GM10266 (cell line): ENCODE results near the gene SNRPA1.

ENCODE experiments used
- DNase-seq: peaks from one replicate; pipeline ENCODE4 v3.0.0; 2012; ENCODE audit errors: extremely low spot score
- TF ChIP-seq, protein P1 (sequence below): IDR thresholded peaks from 2 replicates; pipeline ENCODE4 v1.5.1; 2012; ENCODE audit warnings: mild to moderate bottlenecking, low read depth; ENCODE audit not compliant: control insufficient read depth, insufficient read depth; ENCODE audit errors: missing control alignments

Gene SNRPA1

DNA sequence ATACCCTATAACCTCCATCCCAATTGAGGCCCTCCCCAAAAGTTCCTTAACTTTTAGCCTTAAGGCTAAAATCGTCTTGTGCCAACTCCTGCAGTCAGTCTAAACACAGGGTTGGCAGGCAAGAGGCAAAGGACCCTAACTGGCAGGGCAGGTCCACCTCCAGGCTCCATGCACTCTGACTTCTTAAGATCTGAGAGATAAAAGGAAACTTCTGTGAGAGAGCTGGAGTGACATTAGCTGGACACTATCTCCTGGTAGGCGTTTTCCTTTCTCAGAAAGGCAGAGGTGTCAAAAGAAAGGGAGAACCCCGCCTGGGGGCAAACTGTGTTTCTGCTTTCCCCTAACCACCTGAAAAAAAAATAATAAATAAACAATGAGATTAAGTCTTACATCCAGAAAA lies 46.8 kb downstream of the SNRPA1 start:
- TF ChIP-seq, protein P1, sequence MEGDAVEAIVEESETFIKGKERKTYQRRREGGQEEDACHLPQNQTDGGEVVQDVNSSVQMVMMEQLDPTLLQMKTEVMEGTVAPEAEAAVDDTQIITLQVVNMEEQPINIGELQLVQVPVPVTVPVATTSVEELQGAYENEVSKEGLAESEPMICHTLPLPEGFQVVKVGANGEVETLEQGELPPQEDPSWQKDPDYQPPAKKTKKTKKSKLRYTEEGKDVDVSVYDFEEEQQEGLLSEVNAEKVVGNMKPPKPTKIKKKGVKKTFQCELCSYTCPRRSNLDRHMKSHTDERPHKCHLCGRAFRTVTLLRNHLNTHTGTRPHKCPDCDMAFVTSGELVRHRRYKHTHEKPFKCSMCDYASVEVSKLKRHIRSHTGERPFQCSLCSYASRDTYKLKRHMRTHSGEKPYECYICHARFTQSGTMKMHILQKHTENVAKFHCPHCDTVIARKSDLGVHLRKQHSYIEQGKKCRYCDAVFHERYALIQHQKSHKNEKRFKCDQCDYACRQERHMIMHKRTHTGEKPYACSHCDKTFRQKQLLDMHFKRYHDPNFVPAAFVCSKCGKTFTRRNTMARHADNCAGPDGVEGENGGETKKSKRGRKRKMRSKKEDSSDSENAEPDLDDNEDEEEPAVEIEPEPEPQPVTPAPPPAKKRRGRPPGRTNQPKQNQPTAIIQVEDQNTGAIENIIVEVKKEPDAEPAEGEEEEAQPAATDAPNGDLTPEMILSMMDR, result no peak

DNA sequence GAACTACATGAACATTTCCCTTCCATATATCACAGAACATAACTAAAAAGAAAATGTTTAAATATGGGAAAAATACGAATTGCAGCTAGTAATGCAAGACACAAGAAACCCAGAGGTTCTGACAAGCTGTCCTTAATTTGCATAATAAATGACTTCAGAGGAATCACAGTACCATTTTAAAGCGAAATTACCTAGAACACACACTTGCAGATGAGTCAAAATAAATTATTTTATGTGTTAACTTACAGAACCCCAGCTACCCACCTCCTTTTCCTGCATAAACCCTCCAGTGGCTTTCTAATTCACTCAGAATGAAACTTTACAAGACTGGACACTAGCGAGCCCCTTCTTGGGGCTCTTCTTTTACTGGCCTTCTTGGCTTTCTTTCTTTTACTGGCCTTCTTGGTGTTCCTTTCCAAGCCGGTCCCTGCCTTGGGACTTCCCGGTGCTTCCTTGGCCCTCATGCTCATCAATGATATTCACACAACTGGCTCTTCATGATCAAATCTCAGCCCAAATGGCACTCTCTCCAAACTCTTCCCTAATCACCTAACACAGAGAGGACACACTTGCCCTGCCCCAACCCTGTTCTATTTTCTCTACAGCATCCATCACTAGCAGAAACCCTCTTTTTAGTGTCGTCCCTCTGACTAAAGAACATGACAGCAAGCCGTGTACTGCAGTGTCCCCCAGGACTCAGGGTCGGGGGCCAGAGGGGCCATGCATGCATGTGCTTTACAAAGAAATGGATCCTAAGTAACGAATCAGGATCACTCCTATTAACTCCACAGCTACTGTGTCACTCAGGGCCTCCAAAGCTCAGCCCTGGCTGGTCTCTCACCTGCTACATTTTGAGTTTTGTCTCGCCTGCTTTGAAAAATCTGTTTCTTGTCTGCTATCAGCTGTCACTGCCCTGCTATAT lies 48.0 kb downstream of the SNRPA1 start:
- DNase-seq, result no peak
- TF ChIP-seq, protein P1, result no peak

More for the DNA sequence above, 46.8 kb downstream of the SNRPA1 start:
- DNase-seq, result no peak

DNA sequence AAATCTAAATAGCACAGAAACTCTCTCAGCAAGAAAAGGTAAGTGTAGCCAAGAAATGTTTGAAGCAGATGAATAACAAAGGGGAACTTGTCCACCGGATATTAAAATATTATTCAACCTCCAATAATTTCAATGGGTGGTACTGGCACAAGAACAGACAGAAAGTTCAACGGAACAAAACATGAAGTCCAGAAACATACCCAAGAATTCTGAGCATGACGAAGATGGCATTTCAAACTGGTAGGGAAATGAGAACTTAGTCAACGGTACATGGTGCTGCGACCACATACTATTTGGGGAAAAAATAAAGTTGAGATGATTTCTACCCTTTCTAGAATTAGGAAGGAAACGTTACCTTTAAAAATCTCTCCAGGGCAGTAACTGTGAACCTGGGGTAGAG lies 48.7 kb downstream of the SNRPA1 start:
- TF ChIP-seq, protein P1, result no peak
- no peak for DNase-seq

DNA sequence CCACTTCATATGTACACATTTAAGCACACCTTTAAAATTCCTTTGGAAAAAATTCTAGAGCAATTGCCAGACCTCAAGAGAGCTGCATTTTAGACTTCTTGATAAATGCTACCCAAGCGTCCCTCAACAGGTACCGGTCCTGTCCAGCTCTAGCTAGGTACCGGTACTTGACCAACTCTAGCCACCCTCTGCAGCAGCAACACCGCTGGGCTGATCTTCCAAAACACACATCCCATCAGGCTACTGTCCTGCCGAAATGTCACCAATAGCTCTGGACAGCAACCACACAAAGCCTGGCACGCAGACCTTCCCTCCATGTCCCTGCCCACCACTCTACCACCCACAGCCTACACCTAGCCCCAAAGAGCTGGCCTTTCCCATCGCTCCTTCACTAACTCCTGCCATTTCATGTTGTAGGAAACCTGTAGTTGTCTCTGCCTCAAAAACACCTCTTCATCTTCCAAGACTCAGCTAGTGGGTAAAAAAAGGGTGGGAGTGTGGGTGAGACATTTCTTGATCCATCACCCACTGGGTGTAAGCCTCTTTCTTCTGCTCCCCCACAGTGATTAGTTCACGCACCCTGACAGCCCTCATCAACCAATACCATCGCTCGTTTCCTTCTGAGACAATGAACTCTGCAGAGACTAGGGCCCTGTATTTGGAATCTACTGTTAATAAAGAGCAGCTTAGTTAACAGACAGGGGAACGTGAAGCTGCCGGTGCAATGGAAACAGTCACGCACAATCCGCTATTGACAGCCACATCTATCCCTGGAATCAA lies 50.0 kb downstream of the SNRPA1 start:
- TF ChIP-seq, protein P1, result no peak
- DNase-seq, result no peak

DNA sequence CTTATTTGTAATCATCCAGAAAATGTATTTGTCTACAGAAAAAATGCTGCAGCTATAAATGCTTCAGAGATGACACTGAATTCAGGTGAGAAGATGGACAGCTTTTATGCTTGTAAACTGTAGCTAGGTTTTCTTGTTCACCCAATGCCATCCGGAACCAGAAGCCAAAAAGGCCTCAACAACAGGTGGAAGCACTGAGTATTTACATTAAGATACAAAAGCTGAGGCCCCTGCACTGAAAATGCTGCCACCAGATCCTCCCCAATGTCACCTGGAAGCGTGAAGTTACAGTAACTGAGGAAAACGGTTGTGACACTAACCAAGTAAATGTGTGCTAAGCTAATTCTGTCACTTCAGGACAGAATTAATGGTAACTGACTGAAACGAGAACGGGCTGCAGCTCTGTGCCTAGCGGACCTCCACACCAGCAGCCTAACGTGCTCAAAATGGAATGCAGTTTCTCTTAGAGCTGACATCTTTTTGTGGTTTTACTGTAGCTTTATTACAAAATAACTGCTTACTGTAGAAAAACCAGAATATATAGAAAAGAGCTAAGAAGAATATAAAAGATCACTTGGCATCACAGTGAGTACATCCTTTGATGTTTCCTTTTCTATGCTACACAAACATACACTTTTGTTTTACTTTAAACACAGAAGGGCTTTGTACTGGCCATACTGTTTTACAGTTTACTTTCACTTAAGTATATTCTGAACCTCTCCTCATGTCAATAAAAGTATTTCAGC lies 50.8 kb downstream of the SNRPA1 start:
- TF ChIP-seq, protein P1, result no peak
- DNase-seq, result no peak

DNA sequence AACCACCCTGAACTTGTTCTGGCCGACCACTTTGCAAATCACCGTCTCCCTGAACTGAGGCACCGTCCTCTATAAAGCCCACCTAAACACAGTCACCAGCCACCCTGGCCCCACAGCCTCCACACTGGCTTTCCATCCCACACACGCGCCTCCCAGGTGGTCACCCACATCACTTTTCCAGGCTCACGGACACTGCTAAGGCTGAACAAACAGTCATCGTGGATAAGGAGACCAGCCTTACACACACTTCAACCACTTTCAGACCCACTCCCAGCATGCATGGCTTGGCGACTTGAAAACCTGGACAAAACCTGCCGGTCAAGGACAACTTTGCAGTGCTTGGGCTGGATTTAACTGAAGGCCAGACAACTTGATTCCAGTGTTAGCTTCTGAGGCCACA lies 51.6 kb downstream of the SNRPA1 start:
- TF ChIP-seq, protein P1, result no peak
- DNase-seq, result no peak

DNA sequence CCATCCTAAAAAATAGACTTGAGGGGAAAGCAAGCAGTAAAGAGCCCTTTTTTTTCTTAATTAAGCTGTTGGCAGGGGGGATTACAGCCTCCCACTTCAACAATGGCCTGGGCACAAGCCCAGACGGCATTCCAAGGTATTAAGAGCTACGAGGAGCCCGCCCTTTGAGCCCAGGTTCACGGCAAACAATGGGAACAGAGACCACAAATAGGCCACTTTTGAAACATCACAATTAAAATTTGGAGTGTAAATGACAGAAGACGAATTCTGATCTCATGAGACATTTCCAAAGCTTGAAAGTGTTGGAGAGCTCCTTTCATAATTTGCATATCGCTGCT lies 52.1 kb downstream of the SNRPA1 start:
- DNase-seq, result no peak
- TF ChIP-seq, protein P1, result no peak
